ENCODE measurements around the gene DNTT.

The DNTT gene

GRCh38 chr10:96304230-96304629, at the start of gene DNTT:
Gene DNTT, plus strand, starts transcription at chr10:96304434. Its CDS starts 64 bp downstream, at chr10:96304498.
- no peak for DNase-seq

GRCh38 chr10:96254976-96255375, 49.3 kb upstream of the DNTT start:
- DNase-seq, result no peak

GRCh38 chr10:96255549-96256333, 48.5 kb upstream of the DNTT start:
- DNase-seq, result no peak

GRCh38 chr10:96257944-96258343, 46.3 kb upstream of the DNTT start:
- no peak for DNase-seq

- no peak for DNase-seq
These were observed 45.1 kb upstream of the DNTT start for GRCh38 chr10:96259150-96259549.

GRCh38 chr10:96260014-96260413, 44.2 kb upstream of the DNTT start:
- no peak for DNase-seq

- no peak for DNase-seq
These were observed 43.1 kb upstream of the DNTT start for GRCh38 chr10:96261132-96261531.

GRCh38 chr10:96261930-96262329, 42.3 kb upstream of the DNTT start:
- DNase-seq, result no peak

- no peak for DNase-seq
These were observed 41.1 kb upstream of the DNTT start for GRCh38 chr10:96263176-96263575.

GRCh38 chr10:96263669-96264068, 40.6 kb upstream of the DNTT start:
- no peak for DNase-seq

- no peak for DNase-seq
These were observed 39.3 kb upstream of the DNTT start for GRCh38 chr10:96264938-96265337.

GRCh38 chr10:96266118-96266770, 38.0 kb upstream of the DNTT start:
- no peak for DNase-seq

GRCh38 chr10:96267234-96267705, 37.0 kb upstream of the DNTT start:
- no peak for DNase-seq

GRCh38 chr10:96268341-96268909, 35.8 kb upstream of the DNTT start:
- no peak for DNase-seq

- no peak for DNase-seq
These were observed 34.6 kb upstream of the DNTT start for GRCh38 chr10:96269438-96270300.

- no peak for DNase-seq
These were observed 33.7 kb upstream of the DNTT start for GRCh38 chr10:96270571-96270970.

- DNase-seq, result no peak
These were observed 33.0 kb upstream of the DNTT start, which contains the start of gene BLNK for GRCh38 chr10:96271016-96271815. Gene BLNK, minus strand, starts transcription at chr10:96271569. Its CDS starts 171 bp downstream, at chr10:96271398.

- no peak for DNase-seq
These were observed 31.6 kb upstream of the DNTT start for GRCh38 chr10:96272316-96273280.

- no peak for DNase-seq
These were observed 28.4 kb upstream of the DNTT start for GRCh38 chr10:96275685-96276418.

- no peak for DNase-seq
These were observed 27.8 kb upstream of the DNTT start for GRCh38 chr10:96276426-96276825.

All from NCI-H1436 treated with DMSO at 0.1 percent for 48 hours (cell line).